ENCODE data around the gene PCBP3. TPM values are rescaled to one million over a fixed set of nuclear protein-coding genes. Genes with fewer than 3 reads are reported as not detected.
A peak's percentile ranks its signal among the peaks of the same experiment; 100 is the strongest.

Gene PCBP3
- total RNA-seq, 1 donor: 1.1 TPM

- no peak overlapping the region for H2AFZ ChIP-seq (ENCODE audit: low read length)
- H3K4me2 ChIP-seq (ENCODE audit: insufficient read depth, low read length): no peak overlapping the region
- H3K4me1 ChIP-seq (ENCODE audit: insufficient read depth, low read length): no peaks in the 10 kb centered on the region
- no peak overlapping the region for H3K27ac ChIP-seq (ENCODE audit: low read depth, low read length)
- no peaks in the 10 kb centered on the region for H3K79me2 ChIP-seq (ENCODE audit: insufficient read depth, low read length)
- H3K4me3 ChIP-seq (ENCODE audit: insufficient read depth, low read length): no peak overlapping the region
- no peaks in the 10 kb centered on the region for H4K20me1 ChIP-seq (ENCODE audit: insufficient read depth, low read length)
- no peaks in the 10 kb centered on the region for H3K36me3 ChIP-seq (ENCODE audit: insufficient read depth, low read length)
- H3K9me3 ChIP-seq (ENCODE audit: low read depth, low read length): peaks cover 8% of the 10 kb centered on the region
- TF ChIP-seq, protein P1, sequence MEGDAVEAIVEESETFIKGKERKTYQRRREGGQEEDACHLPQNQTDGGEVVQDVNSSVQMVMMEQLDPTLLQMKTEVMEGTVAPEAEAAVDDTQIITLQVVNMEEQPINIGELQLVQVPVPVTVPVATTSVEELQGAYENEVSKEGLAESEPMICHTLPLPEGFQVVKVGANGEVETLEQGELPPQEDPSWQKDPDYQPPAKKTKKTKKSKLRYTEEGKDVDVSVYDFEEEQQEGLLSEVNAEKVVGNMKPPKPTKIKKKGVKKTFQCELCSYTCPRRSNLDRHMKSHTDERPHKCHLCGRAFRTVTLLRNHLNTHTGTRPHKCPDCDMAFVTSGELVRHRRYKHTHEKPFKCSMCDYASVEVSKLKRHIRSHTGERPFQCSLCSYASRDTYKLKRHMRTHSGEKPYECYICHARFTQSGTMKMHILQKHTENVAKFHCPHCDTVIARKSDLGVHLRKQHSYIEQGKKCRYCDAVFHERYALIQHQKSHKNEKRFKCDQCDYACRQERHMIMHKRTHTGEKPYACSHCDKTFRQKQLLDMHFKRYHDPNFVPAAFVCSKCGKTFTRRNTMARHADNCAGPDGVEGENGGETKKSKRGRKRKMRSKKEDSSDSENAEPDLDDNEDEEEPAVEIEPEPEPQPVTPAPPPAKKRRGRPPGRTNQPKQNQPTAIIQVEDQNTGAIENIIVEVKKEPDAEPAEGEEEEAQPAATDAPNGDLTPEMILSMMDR (IDR thresholded peaks at IDR 0.05; ENCODE audit: extremely low read depth, low read depth, low read length): no peak
- DNase-seq (ENCODE audit: insufficient read length, low spot score, missing footprints): peak; percentile 29
- H3K27me3 ChIP-seq (ENCODE audit: insufficient read depth, low read length): no peaks in the 10 kb centered on the region
These were observed 288.0 kb downstream of the PCBP3 start for GRCh38 chr21:45931397-45931969.

- Histone ChIP-seq H4K20me1 (ENCODE audit: insufficient read depth, low read length) (no peaks in the 10 kb centered on the region), H3K4me2 (ENCODE audit: insufficient read depth, low read length) (no peak overlapping the region), H3K79me2 (ENCODE audit: insufficient read depth, low read length) (no peaks in the 10 kb centered on the region), H3K27me3 (ENCODE audit: insufficient read depth, low read length) (no peaks in the 10 kb centered on the region), H3K27ac (ENCODE audit: low read depth, low read length) (no peak overlapping the region), H3K4me3 (ENCODE audit: insufficient read depth, low read length) (no peak overlapping the region), H3K4me1 (ENCODE audit: insufficient read depth, low read length) (no peaks in the 10 kb centered on the region), H3K36me3 (ENCODE audit: insufficient read depth, low read length) (no peaks in the 10 kb centered on the region), H2AFZ (ENCODE audit: low read length) (no peak overlapping the region), H3K9me3 (ENCODE audit: low read depth, low read length) (peaks cover 8% of the 10 kb centered on the region)
- DNase-seq (ENCODE audit: insufficient read length, low spot score, missing footprints): peak; percentile 69
- TF ChIP-seq, protein P1 (IDR thresholded peaks at IDR 0.05; ENCODE audit: extremely low read depth, low read depth, low read length): no peak
These were observed 289.5 kb downstream of the PCBP3 start for GRCh38 chr21:45932922-45933502.

GRCh38 chr21:45934085-45934484 is 290.6 kb downstream of the PCBP3 start:
- no peaks in the 10 kb centered on the region for H3K4me1 ChIP-seq (ENCODE audit: insufficient read depth, low read length)
- TF ChIP-seq, protein P1 (IDR thresholded peaks at IDR 0.05; ENCODE audit: extremely low read depth, low read depth, low read length): no peak

DNA sequence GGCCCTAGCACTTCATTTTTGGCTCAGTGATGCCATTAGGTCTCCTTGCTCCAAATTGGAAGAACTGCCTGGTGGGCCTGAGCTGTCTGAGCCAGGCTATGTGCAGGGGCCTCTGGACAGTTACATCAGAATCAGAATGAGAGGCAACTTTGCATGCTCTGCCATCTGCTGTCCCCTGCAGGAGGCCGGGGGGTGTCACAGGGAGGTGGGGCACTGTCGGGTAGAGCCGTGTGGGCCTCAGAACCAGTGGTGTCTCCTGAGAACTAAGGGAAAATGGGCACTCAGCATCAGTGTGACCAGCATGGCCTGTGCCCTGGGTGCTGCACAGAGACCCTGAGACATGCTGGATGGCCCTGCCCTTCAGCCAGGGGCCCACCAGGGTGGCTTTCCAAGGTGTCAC is 291.0 kb downstream of the PCBP3 start:
- no peak overlapping the region for H3K4me3 ChIP-seq (ENCODE audit: insufficient read depth, low read length)
- DNase-seq (ENCODE audit: insufficient read length, low spot score, missing footprints): peak; percentile 73
- H3K27ac ChIP-seq (ENCODE audit: low read depth, low read length): no peak overlapping the region
- no peaks in the 10 kb centered on the region for H3K4me1 ChIP-seq (ENCODE audit: insufficient read depth, low read length)
- no peak overlapping the region for H3K4me2 ChIP-seq (ENCODE audit: insufficient read depth, low read length)
- no peak overlapping the region for H2AFZ ChIP-seq (ENCODE audit: low read length)
- H3K79me2 ChIP-seq (ENCODE audit: insufficient read depth, low read length): no peaks in the 10 kb centered on the region
- H3K27me3 ChIP-seq (ENCODE audit: insufficient read depth, low read length): no peaks in the 10 kb centered on the region
- H4K20me1 ChIP-seq (ENCODE audit: insufficient read depth, low read length): no peaks in the 10 kb centered on the region
- peaks cover 8% of the 10 kb centered on the region for H3K9me3 ChIP-seq (ENCODE audit: low read depth, low read length)
- TF ChIP-seq, protein P1 (IDR thresholded peaks at IDR 0.05; ENCODE audit: extremely low read depth, low read depth, low read length): no peak
- H3K36me3 ChIP-seq (ENCODE audit: insufficient read depth, low read length): no peaks in the 10 kb centered on the region

More at GRCh38 chr21:45934085-45934484, 290.6 kb downstream of the PCBP3 start:
- Histone ChIP-seq H3K79me2 (ENCODE audit: insufficient read depth, low read length) (no peaks in the 10 kb centered on the region), H3K27me3 (ENCODE audit: insufficient read depth, low read length) (no peaks in the 10 kb centered on the region), H3K4me3 (ENCODE audit: insufficient read depth, low read length) (no peak overlapping the region), H2AFZ (ENCODE audit: low read length) (no peak overlapping the region), H3K36me3 (ENCODE audit: insufficient read depth, low read length) (no peaks in the 10 kb centered on the region), H3K9me3 (ENCODE audit: low read depth, low read length) (peaks cover 8% of the 10 kb centered on the region), H3K4me2 (ENCODE audit: insufficient read depth, low read length) (no peak overlapping the region), H3K27ac (ENCODE audit: low read depth, low read length) (no peak overlapping the region), H4K20me1 (ENCODE audit: insufficient read depth, low read length) (no peaks in the 10 kb centered on the region)
- peak; percentile 18 for DNase-seq (ENCODE audit: insufficient read length, low spot score, missing footprints)
